ENCODE data around the gene NKTR. TPM values are rescaled to one million over a fixed set of nuclear protein-coding genes. Genes with fewer than 3 reads are reported as not detected.

NKTR gene
- polyA plus RNA-seq, 2 donors = 13.9 to 26.3 TPM

Other genes with a start within 250 kb of the NKTR start
- gene LYZL4, start 190.1 kb upstream of the NKTR start, polyA plus RNA-seq = not detected
- gene VIPR1, start 98.0 kb upstream of the NKTR start, polyA plus RNA-seq = 1 to 10 TPM; 3.6 to 7.0 TPM
- 10 to 100 TPM in 1 of 2 donors, 1 to 10 TPM in 1; 5.0 to 10.0 TPM for gene SEC22C, start 18.7 kb upstream of the NKTR start, polyA plus RNA-seq
- 10 to 100 TPM; 18.1 to 23.2 TPM for gene SS18L2, start 9.8 kb upstream of the NKTR start, polyA plus RNA-seq
- gene ZBTB47, start 53.0 kb downstream of the NKTR start, polyA plus RNA-seq = 1 to 10 TPM; 3.5 to 6.0 TPM
- under 1 TPM in 1 of 2 donors, not detected in 1; 0.02 TPM for gene KLHL40, start 84.9 kb downstream of the NKTR start, polyA plus RNA-seq
- under 1 TPM; 0.12 to 0.41 TPM for gene HHATL, start 102.1 kb downstream of the NKTR start, polyA plus RNA-seq
- 1 to 10 TPM in 1 of 2 donors, under 1 TPM in 1; 0.53 to 1.0 TPM for gene CCDC13, start 172.6 kb downstream of the NKTR start, polyA plus RNA-seq
- gene HIGD1A, start 203.8 kb downstream of the NKTR start, polyA plus RNA-seq = 100 to 1,000 TPM; 137 to 161 TPM
- gene ACKR2, start 208.8 kb downstream of the NKTR start, polyA plus RNA-seq = under 1 TPM; 0.75 to 0.88 TPM